ENCODE data around the gene STXBP3. TPM values are rescaled to one million over a fixed set of nuclear protein-coding genes. Genes with fewer than 3 reads are reported as not detected.

STXBP3 gene
- polyA plus RNA-seq, 1 of the 3 experiments (the other 2 are of a cell fraction), result 12.6 TPM

DNA sequence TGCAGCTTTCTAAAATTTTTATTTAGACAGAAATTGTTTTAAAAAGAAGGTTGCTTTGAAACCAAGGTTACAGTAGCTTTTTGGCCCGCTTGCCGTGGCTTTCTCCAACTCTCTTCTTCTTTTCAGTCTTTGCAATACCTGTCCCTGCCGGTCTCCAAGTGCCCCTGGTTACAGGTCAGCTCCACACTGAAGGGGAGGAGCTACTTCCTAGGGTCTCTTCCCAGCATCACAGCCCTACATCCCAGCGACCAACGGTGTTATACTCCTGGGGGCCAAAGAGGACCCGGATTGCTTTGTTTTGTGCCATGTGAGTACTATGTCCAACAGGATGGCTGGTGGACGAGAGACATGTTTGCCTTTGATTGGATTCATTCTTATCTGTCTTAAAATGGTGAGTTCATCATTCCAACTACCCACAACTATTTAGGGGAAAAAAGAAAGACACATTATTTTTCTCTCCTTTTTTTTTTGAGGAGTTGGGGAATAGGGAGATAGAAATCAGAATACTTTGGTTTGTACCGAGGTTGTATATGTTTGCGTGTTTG is 33.8 kb upstream of the STXBP3 start, which contains the start of gene FNDC7:
Gene FNDC7, plus strand, starts transcription at position 303 of the 545 bp plus-strand sequence. Its CDS starts 26 bp downstream, at position 329.
- Histone ChIP-seq H3K36me3 (replicated peaks in 1 of 2; ENCODE audit: control insufficient read depth in 1 of 2, insufficient read depth in 2 of 2, low read length in 1 of 2) (no peaks in the 10 kb centered on the region), H3K4me3 (ENCODE audit: low read depth in 2 of 2, low read length in 1 of 2) (no peak within 1 kb of the TSS), H3K27me3 (ENCODE audit: insufficient read depth) (no peaks in the 10 kb centered on the region), H3F3A (replicated peaks; ENCODE audit: insufficient read depth) (no peaks in the 10 kb centered on the region), H4K20me1 (ENCODE audit: insufficient read depth) (no peaks in the 10 kb centered on the region), H3K4me1 (ENCODE audit: control insufficient read depth in 1 of 2, insufficient read depth in 2 of 2, low read depth in 1 of 2, low read length in 1 of 2) (no peaks in the 10 kb centered on the region), H3K4me2 (no peak within 1 kb of the TSS), H3K27ac (ENCODE audit: low read depth in 2 of 2, low read length in 1 of 2) (no peak within 1 kb of the TSS), H3K9ac (no peak within 1 kb of the TSS), H3K9me3 (no peaks in the 10 kb centered on the region), H2AFZ (ENCODE audit: low read depth) (peak within 1 kb of the TSS; percentile 52), H3K79me2 (ENCODE audit: insufficient read depth) (no peaks in the 10 kb centered on the region), H3K9me2 (no peaks in the 10 kb centered on the region)
- TF ChIP-seq SMC3 (IDR thresholded peaks at IDR 0.05; ENCODE audit: low read depth, low read length) (no peak), GATA2 (CRISPR knock-in tag; IDR thresholded peaks at IDR 0.05) (no peak), TAF1 (IDR thresholded peaks at IDR 0.05; ENCODE audit: borderline replicate concordance, low read depth, low read length) (no peak), JUND (IDR thresholded peaks at IDR 0.05) (no peak), NFIC (IDR thresholded peaks at IDR 0.05; ENCODE audit: borderline replicate concordance) (no peak), RCOR1 (IDR thresholded peaks at IDR 0.05; ENCODE audit: low read length) (no peak), NRF1 (IDR thresholded peaks at IDR 0.05; ENCODE audit: low read depth, low read length) (no peak), ELF1 (IDR thresholded peaks at IDR 0.05) (no peak), YY1 (IDR thresholded peaks at IDR 0.05; ENCODE audit: low read depth) (no peak), RXRA (IDR thresholded peaks at IDR 0.05; ENCODE audit: borderline replicate concordance, low read depth) (no peak), POLR2AphosphoS5 (IDR thresholded peaks at IDR 0.05; ENCODE audit: low read depth, low read length) (no peak), SIN3A (IDR thresholded peaks at IDR 0.05; ENCODE audit: borderline replicate concordance, low read depth, low read length) (no peak)
- TF ChIP-seq, protein P1, sequence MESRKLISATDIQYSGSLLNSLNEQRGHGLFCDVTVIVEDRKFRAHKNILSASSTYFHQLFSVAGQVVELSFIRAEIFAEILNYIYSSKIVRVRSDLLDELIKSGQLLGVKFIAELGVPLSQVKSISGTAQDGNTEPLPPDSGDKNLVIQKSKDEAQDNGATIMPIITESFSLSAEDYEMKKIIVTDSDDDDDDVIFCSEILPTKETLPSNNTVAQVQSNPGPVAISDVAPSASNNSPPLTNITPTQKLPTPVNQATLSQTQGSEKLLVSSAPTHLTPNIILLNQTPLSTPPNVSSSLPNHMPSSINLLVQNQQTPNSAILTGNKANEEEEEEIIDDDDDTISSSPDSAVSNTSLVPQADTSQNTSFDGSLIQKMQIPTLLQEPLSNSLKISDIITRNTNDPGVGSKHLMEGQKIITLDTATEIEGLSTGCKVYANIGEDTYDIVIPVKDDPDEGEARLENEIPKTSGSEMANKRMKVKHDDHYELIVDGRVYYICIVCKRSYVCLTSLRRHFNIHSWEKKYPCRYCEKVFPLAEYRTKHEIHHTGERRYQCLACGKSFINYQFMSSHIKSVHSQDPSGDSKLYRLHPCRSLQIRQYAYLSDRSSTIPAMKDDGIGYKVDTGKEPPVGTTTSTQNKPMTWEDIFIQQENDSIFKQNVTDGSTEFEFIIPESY (IDR thresholded peaks at IDR 0.05; ENCODE audit: borderline replicate concordance, low read depth), result no peak
- TF ChIP-seq, protein P2, sequence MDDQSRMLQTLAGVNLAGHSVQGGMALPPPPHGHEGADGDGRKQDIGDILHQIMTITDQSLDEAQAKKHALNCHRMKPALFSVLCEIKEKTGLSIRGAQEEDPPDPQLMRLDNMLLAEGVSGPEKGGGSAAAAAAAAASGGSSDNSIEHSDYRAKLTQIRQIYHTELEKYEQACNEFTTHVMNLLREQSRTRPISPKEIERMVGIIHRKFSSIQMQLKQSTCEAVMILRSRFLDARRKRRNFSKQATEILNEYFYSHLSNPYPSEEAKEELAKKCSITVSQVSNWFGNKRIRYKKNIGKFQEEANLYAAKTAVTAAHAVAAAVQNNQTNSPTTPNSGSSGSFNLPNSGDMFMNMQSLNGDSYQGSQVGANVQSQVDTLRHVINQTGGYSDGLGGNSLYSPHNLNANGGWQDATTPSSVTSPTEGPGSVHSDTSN (IDR thresholded peaks at IDR 0.05), result no peak
- TF ChIP-seq, protein P3, sequence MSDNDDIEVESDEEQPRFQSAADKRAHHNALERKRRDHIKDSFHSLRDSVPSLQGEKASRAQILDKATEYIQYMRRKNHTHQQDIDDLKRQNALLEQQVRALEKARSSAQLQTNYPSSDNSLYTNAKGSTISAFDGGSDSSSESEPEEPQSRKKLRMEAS (IDR thresholded peaks at IDR 0.05; ENCODE audit: low read depth), result no peak
- TF ChIP-seq, protein P4, sequence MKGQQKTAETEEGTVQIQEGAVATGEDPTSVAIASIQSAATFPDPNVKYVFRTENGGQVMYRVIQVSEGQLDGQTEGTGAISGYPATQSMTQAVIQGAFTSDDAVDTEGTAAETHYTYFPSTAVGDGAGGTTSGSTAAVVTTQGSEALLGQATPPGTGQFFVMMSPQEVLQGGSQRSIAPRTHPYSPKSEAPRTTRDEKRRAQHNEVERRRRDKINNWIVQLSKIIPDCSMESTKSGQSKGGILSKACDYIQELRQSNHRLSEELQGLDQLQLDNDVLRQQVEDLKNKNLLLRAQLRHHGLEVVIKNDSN (IDR thresholded peaks at IDR 0.05; ENCODE audit: borderline replicate concordance, low read depth), result no peak
- TF ChIP-seq, protein P5, sequence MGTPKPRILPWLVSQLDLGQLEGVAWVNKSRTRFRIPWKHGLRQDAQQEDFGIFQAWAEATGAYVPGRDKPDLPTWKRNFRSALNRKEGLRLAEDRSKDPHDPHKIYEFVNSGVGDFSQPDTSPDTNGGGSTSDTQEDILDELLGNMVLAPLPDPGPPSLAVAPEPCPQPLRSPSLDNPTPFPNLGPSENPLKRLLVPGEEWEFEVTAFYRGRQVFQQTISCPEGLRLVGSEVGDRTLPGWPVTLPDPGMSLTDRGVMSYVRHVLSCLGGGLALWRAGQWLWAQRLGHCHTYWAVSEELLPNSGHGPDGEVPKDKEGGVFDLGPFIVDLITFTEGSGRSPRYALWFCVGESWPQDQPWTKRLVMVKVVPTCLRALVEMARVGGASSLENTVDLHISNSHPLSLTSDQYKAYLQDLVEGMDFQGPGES (IDR thresholded peaks at IDR 0.05; ENCODE audit: low read depth, low read length), result no peak
- WGBS (ENCODE audit: low lambda C conversion rate), result 64% methylated on average over 9 of the region's 9 CpGs
- POLR2A ChIA-PET, result no interaction called here
- CTCF ChIA-PET, result no interaction called here
- DNase-seq, result no peak
